DOHH2 (cell line): Measurements from ENCODE around the gene TTC33.
A peak's percentile ranks its signal among the peaks of the same experiment; 100 is the strongest.
"Not testable (repeated sequence)": the region's sequence is repeated elsewhere in the genome, so short reads cannot be mapped to it uniquely, and the experiment has no call there.

ENCODE experiments used
- H3F3A ChIP-seq: fragments of 200-600 bp; sonication (generic), shearing (Covaris generic); 2 replicates; pipeline ENCODE4 v1.6.0; 2016; ENCODE audit warnings: antibody characterized with exemption, mild to moderate bottlenecking; ENCODE audit not compliant: control insufficient read depth, insufficient read depth
- H3K27ac ChIP-seq: fragments of 200-600 bp; sonication (generic); 2 replicates; pipeline ENCODE4 v1.5.1; 2014; ENCODE audit warnings: low read depth, mild to moderate bottlenecking, low read length, moderate library complexity
- H3K27me3 ChIP-seq: fragments of 200-600 bp; sonication (generic); 2 replicates; pipeline ENCODE4 v1.6.1; 2014; ENCODE audit warnings: mild to moderate bottlenecking, low read length, mixed read lengths; ENCODE audit not compliant: control insufficient read depth
- H3K36me3 ChIP-seq: fragments of 200-600 bp; sonication (generic); 2 replicates; pipeline ENCODE4 v1.6.1; 2014; ENCODE audit warnings: mild to moderate bottlenecking, low read length, moderate library complexity, mixed read lengths; ENCODE audit not compliant: control insufficient read depth
- H3K4me1 ChIP-seq: fragments of 200-600 bp; sonication (generic); 2 replicates; pipeline ENCODE4 v1.6.1; 2014; ENCODE audit warnings: mild to moderate bottlenecking, low read length, mixed read lengths; ENCODE audit not compliant: control insufficient read depth
- H3K4me2 ChIP-seq: fragments of 200-600 bp; sonication (generic); 2 replicates; pipeline ENCODE4 v1.6.0; 2014; ENCODE audit warnings: mild to moderate bottlenecking, low read length, moderate library complexity
- H3K4me3 ChIP-seq: fragments of 200-600 bp; sonication (generic); 2 replicates; pipeline ENCODE4 v1.5.1; 2014; ENCODE audit warnings: mild to moderate bottlenecking, low read length, mixed read lengths
- H3K79me2 ChIP-seq: fragments of 200-600 bp; sonication (generic); 2 replicates; pipeline ENCODE4 v1.6.1; 2014; ENCODE audit warnings: mild to moderate bottlenecking, low read length, mixed read lengths; ENCODE audit not compliant: control insufficient read depth
- H3K9me2 ChIP-seq: fragments of 200-600 bp; sonication (generic); replicated peaks from 2 replicates; pipeline ENCODE4 v1.6.1; 2014; ENCODE audit warnings: mild to moderate bottlenecking, low read length, mixed read lengths; ENCODE audit not compliant: control insufficient read depth
- H3K9me3 ChIP-seq: fragments of 200-600 bp; sonication (generic); 2 replicates; pipeline ENCODE4 v1.6.1; 2014; ENCODE audit warnings: antibody characterized with exemption, low read length, mixed read lengths; ENCODE audit not compliant: control insufficient read depth, insufficient read depth
- H4K20me1 ChIP-seq: fragments of 200-600 bp; sonication (generic); 2 replicates; pipeline ENCODE4 v1.6.0; 2014; ENCODE audit warnings: low read depth, mild to moderate bottlenecking, antibody characterized with exemption, low read length, moderate library complexity; ENCODE audit not compliant: control insufficient read depth, insufficient read depth
- CTCF ChIP-seq: fragments of 200-600 bp; sonication (generic); IDR thresholded peaks from one replicate; pipeline ENCODE4 v1.5.1; 2014; ENCODE audit warnings: antibody characterized with exemption, mild to moderate bottlenecking, low read depth, low read length; ENCODE audit not compliant: poor library complexity, severe bottlenecking
- EZH2phosphoT487 ChIP-seq: fragments of 200-600 bp; sonication (generic); IDR thresholded peaks from 2 replicates; pipeline ENCODE4 v1.6.1; 2017; ENCODE audit warnings: borderline replicate concordance, mild to moderate bottlenecking, antibody characterized with exemption, low read length, moderate library complexity, mixed read lengths

TTC33 gene

DNA sequence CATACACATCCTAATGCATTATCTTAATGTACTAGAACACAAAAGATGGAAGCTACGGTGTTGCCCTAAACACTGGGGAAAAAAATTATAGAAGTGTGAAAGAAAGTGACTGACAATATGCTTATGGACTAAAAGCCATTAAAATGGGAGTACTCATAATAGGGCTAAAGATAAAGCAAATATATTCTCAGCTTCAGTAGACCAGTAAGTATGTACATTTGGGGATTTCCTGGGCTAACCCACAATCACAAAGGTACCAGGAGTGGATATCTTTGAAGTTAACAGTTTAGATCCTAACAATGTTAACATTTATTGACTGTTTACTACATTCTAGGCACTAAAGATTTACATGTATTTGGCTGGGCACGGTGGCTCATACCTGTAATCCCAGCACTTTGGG lies 39.2 kb downstream of the TTC33 start:
- no peak for TF ChIP-seq CTCF
- TF ChIP-seq EZH2phosphoT487: no peak
- H3K4me3 ChIP-seq: no peak overlapping the region

DNA sequence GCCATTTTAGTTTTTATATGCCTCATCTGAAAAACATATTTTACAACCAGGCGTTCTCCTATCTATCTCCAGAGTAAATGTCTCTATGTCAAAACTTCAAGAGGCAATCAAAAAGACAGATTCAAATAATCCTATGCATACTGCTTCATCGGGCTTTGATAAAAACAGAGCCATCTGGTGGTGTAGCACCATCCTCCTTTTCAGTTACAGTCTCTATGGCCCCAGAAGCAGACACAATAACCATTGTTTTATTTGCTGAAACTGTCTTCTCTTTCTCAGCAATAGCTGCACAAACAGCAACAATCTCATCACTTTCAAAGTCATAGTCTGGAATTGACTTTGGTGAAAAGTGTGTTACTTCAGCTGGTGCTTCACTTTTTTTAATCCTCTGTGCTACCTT lies 39.8 kb downstream of the TTC33 start:
- Histone ChIP-seq H3K27me3 (no peaks in the 10 kb centered on the region), H3K36me3 (0 out of 2 replicates have a peak, but pooled peaks cover 7% of the 10 kb centered on the region), H4K20me1 (no peaks in the 10 kb centered on the region), H3K4me3 (no peak overlapping the region), H3K4me2 (no peak overlapping the region), H3K79me2 (no peaks in the 10 kb centered on the region), H3F3A (peaks cover 4% of the 10 kb centered on the region; the same call in 1 of the 2 replicates), H3K9me2 (no peaks in the 10 kb centered on the region), H3K4me1 (no peaks in the 10 kb centered on the region), H3K27ac (no peak overlapping the region), H3K9me3 (no peaks in the 10 kb centered on the region)
- TF ChIP-seq EZH2phosphoT487: no peak
- peak; percentile 24 for TF ChIP-seq CTCF

More for the DNA sequence above, 39.2 kb downstream of the TTC33 start:
- H3K9me2 ChIP-seq: no peaks in the 10 kb centered on the region
- H3F3A ChIP-seq: peaks cover 4% of the 10 kb centered on the region; the same call in 1 of the 2 replicates
- no peaks in the 10 kb centered on the region for H3K27me3 ChIP-seq
- no peak overlapping the region for H3K4me2 ChIP-seq
- peaks cover 10% of the 10 kb centered on the region; the same call in 1 of the 2 replicates for H3K36me3 ChIP-seq
- no peak overlapping the region for H3K27ac ChIP-seq
- H3K4me1 ChIP-seq: no peaks in the 10 kb centered on the region
- H4K20me1 ChIP-seq: no peaks in the 10 kb centered on the region
- no peaks in the 10 kb centered on the region for H3K79me2 ChIP-seq
- no peaks in the 10 kb centered on the region; the same call in 1 of the 2 replicates for H3K9me3 ChIP-seq

DNA sequence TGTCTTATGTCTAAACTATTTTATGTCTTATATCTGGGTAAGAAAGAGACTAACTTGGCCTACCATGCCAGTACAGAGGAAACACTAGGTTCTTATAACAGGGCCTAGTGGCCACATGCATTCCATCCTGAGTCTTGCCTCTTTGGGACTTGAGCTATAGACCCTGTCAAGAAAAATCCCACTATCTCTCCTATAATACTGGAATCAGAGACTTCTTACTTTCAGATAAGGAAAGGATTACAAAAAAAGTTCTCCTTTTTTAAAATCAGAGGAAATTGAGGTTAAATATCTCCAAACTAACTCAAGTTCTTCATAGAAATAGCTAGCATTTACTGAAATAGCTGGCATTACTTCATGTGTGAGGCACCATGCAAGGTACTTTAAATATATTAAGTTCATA lies 41.8 kb downstream of the TTC33 start:
- Histone ChIP-seq H3K4me1 (no peaks in the 10 kb centered on the region), H3K4me3 (no peak overlapping the region), H4K20me1 (no peaks in the 10 kb centered on the region), H3K9me2 (no peaks in the 10 kb centered on the region), H3K9me3 (no peaks in the 10 kb centered on the region), H3K36me3 (0 out of 2 replicates have a peak, but pooled peaks cover 4% of the 10 kb centered on the region), H3K79me2 (no peaks in the 10 kb centered on the region), H3K27me3 (no peaks in the 10 kb centered on the region), H3K4me2 (no peak overlapping the region), H3F3A (no peaks in the 10 kb centered on the region), H3K27ac (no peak overlapping the region)
- TF ChIP-seq EZH2phosphoT487: no peak

- not testable (repeated sequence) for H3K4me1 ChIP-seq, H3K4me2 ChIP-seq
Measured at GRCh38 chr5:40710575-40710974, 45.2 kb downstream of the TTC33 start.

DNA sequence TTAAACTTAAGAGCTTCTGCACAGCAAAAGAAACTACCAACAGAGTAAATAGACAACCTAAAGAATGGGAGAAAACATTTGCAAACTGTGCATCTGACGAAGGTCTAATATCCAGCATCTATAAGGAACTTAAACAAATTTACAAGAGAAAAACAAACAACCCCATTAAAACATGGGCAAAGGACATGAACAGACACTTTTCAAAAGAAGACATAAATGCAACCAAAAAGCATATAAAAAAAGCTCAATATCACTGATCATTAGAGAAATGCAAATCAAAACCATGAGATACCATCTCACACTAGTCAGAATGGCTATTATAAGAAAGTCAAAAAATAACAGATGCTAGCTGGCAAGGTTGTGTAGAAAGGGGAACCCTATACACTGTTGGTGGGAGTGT lies 50.3 kb downstream of the TTC33 start:
- H3K27me3 ChIP-seq, H3F3A ChIP-seq, H3K79me2 ChIP-seq, H3K9me3 ChIP-seq, H3K4me2 ChIP-seq, H3K4me1 ChIP-seq, H3K4me3 ChIP-seq, H3K36me3 ChIP-seq, H4K20me1 ChIP-seq, H3K27ac ChIP-seq, H3K9me2 ChIP-seq: not testable (repeated sequence)

More at GRCh38 chr5:40710575-40710974, 45.2 kb downstream of the TTC33 start:
- not testable (repeated sequence) for H3F3A ChIP-seq, H4K20me1 ChIP-seq, H3K4me3 ChIP-seq, H3K27me3 ChIP-seq, H3K9me3 ChIP-seq, H3K36me3 ChIP-seq, H3K79me2 ChIP-seq, H3K9me2 ChIP-seq, H3K27ac ChIP-seq

DNA sequence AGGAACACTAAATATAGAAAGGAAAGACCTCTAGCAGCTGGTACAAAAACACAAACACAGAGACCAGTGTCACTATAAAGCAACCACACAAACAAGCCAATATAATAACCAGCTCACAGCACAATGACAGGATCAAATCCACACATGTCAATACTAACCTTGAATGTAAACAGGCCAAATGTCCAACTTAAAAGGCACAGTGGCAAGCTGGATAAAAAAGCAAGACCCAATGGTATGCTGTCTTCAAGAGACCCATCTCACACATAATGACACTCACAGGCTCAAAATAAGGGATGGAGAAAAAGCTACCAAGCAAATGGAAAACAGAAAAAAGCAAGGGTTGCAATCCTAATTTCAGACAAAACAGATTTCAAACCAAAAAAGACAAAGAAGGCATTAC lies 53.7 kb downstream of the TTC33 start:
- not testable (repeated sequence) for H3K27me3 ChIP-seq, H3K4me1 ChIP-seq, H3F3A ChIP-seq, H3K27ac ChIP-seq, H3K79me2 ChIP-seq, H3K36me3 ChIP-seq, H3K4me3 ChIP-seq, H4K20me1 ChIP-seq, H3K9me3 ChIP-seq, H3K4me2 ChIP-seq, H3K9me2 ChIP-seq
